ENCODE results near the gene BICRAL.
A peak's percentile ranks its signal among the peaks of the same experiment; 100 is the strongest.
"Not testable (repeated sequence)": the region's sequence is repeated elsewhere in the genome, so short reads cannot be mapped to it uniquely, and the experiment has no call there.

Gene BICRAL

DNA sequence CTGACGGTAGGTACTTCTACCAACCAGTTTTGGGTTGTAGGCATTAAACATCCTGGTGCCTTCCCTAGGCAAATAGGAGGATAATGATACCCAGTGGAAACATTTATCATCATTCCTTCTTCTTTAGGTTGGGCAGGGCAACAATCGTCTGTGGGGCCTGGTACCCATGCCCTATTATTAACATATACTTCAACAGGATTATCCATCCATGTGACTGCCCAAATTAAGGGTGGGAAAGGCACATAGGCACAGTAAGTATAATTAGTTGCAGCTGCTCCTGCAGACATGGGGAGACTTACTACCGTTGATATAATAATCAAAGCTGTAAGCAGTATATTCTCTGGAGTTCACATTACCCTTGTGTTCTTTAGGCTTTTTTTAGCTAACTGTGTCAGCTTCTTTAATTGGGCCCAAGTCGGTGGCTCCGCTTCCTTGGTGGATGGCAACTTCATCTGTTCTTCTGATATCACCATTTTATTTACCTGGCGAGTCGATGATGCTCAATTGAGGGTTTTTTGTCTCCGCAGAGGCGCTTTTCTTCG, 114.4 kb downstream of the BICRAL start:
- no peak for DNase-seq (ENCODE audit: low read depth)

DNA sequence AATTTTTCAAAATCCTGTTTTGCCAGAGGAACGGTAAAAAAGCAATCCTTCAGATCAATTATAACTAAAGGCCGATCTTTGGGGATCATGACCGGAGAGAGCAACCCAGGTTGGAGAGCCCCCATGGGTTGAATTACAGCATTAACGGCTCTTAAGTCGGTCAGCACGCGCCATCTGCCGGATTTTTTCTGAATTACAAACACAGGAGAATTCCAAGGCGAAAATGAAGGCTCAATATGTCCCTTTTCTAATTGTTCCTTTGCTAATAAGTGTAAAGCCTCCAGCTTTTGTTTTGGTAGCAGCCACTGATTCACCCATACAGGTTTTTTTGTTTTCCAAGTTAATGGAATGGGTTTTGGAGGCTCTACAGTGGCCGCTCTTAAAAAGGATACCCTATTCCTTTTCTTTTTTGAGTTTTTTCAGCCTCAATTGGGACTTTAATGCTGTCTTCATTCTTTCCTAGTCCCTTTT, 117.1 kb downstream of the BICRAL start:
- no peak for DNase-seq (ENCODE audit: low read depth)

DNA sequence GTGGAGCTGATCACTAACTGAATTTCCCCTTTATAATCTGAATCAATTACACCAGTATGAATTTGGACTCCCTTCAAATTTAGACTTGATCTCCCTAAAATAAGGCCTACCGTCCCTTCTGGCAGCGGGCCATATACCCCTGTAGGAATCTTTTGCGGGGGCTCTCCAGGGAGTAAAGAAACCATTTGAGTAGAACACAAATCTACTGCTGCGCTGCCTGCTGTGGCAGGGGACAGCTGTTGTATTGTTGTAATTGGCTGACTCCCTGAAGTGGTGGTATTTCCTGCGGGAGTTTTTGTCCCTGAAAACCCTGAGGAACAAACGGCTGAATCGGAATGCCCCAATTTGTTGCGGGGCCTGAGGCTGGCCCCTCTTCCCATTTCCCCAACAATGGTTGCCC, 118.0 kb downstream of the BICRAL start:
- DNase-seq (ENCODE audit: low read depth): no peak

DNA sequence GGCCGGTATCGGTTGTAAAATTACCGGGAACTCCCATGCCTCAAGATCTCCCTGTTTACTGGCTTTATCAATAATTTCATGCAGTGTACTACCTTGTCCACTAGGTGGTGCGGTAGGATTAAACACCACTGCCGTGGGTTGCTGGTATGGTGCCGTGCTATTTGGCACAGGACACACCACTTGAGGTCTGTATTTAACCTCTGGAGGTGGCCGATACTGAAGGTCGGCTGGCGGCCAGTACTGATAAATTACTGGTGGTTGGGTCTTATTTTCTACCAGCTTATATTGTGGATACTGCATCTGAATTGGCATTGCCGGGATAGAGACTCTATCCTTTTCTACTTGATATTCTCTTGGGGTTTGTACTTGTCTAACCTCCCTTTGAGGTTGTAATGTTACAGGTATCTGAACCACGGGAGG, 119.7 kb downstream of the BICRAL start:
- DNase-seq (ENCODE audit: low read depth): peak; percentile 13

DNA sequence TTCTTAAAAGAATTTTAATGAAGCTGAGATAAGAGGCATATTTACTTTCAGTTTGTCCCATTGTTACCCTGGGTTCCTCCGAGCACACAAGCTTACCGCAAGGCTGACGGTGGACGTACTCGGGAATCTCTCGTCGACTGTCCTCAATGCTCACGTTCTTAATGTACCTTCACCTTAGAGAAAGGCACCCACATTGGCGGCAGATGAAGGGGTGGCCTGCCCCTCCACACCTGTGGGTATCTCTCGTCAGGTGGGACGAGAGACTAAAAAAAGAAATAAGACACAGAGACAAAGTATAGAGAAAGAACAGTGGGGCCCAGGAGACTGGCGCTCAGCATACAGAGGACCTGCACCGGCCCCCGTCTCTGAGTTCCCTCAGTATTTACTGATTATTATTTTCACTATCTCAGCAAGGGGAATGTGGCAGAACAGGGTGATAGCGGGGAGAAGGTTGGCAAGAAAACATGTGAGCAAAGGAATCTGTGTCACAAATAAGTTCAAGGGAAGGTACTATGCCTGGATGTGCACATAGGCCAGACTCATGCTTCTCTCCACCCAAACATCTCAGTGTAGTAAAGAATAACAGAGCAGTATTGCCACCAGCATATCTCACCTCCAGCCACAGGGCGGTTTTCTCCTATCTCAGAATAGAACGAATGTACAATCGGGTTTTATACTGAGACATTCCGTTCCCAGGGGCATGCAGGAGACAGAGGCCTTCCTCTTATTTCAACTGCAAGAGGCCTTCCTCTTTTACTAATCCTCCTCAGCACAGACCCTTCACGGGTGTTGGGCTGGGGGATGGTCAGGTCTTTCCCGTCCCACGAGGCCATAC, 120.8 kb downstream of the BICRAL start:
- DNase-seq (ENCODE audit: low read depth): not testable (repeated sequence)

DNA sequence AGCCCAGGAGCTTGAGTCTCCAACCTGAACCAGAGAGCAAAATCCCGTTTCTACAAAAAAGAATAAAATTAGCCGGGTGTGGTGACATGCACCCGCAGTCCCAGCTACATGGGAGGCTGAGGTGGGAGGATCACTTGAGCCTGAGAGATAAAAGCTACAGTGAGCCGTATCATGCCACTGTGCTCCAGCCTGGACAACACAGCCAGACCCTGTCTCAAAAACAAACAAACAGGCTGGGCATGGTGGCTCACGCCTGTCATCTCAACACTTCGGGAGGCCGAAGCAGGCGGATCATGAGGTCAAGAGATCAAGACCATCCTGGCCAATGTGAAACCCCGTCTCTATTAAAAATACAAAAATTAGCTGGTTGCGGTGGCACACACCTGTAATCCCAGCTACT, 122.6 kb downstream of the BICRAL start:
- DNase-seq (ENCODE audit: low read depth): no peak

DNA sequence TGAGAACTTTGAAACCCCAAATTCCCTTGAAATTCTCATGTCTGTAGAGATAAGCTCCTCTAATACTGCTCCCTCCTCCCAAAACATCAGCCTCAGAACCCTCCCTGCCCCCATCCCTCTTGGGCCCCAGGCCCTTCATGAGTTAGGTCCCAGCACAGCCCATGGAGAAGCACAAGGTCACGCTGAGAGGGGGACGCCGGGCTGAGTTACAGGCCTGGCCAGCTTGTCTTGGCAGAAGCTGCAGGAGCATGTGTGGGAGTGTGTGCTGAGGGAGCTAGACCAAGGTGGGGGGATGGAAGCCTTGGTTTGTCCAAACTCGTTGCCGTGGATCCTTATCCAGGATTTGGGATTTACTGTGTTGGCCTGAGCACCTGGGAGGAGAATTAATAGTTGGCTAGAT, 125.5 kb downstream of the BICRAL start:
- DNase-seq (ENCODE audit: low read depth): no peak

GRCh38 chr6:42909835-42910234, 128.0 kb downstream of the BICRAL start:
- no peak for DNase-seq (ENCODE audit: low read depth)

- DNase-seq (ENCODE audit: low read depth): no peak
Observed at GRCh38 chr6:42911171-42912021, 129.5 kb downstream of the BICRAL start.

DNA sequence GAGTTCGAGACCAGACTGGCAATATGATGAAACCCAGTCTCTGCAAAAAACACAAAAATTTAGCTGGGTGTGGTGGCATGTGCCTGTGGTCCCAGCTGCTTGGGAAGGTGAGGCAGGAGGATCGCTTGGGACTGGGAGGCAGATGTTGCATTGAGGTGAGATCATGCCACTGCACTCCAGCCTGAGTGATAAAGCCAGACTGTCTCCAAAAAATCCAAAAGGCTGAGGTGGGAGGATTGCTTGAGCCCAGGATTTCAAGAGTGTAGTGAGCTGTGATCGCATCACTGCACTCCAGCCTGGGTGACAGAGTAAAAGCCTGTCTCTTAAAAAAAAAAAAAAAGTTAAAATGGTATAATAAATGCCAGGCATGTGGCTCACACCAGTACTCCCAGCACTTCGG, 132.7 kb downstream of the BICRAL start:
- DNase-seq (ENCODE audit: low read depth): no peak

DNA sequence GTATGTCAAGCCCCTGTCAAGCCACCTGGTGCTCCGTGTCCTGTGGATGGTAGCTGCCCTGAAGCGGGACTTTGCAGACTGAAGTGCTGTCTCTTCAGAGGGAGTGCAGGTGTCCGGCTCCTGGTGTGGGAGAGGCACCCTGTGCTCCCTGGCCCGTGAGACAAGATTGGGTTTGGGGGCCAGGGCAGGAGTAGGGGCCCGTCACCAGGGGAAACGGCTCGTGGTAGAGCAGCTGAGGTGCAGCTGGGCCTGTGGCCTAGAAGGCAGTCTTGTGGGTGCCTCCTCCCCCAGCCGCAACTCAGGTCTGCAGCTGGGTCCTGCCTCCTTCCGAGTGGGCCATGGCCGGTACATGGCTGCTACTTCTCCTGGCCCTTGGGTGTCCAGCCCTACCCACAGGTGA, 133.9 kb downstream of the BICRAL start, which contains the start of gene PTCRA:
Gene PTCRA, plus strand, starts transcription at position 322 of the 400 bp plus-strand sequence. Its CDS starts 17 bp downstream, at position 339.
- no peak for DNase-seq (ENCODE audit: low read depth)

DNA sequence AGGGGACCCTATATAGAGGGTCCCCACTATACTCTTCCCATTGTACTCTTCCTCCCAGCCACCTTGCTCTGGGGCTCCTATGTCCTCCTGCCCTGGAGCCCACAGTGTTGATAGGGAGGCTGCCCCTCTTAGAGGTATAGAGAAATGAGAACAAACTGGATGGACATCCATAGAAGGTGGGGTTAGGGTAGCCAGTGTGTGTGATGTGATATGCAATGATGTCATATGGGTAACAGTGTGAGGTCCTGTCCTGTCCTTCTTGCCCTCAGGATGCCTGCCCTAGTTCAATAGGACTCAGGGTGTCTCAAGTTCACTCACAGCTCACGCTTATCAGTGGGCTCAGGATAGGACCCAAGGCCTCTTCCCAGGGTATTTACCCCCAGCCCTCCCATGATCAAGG, 134.4 kb downstream of the BICRAL start:
- DNase-seq (ENCODE audit: low read depth): no peak
